GM19099 (cell line): ENCODE data around the gene ETV5.

ENCODE experiments used
- POLR2A ChIP-seq: IDR thresholded peaks from 3 replicates; pipeline ENCODE4 v1.6.1; 2011; ENCODE audit warnings: low read depth; ENCODE audit not compliant: insufficient read length; ENCODE audit errors: extremely low read depth

Gene ETV5

DNA sequence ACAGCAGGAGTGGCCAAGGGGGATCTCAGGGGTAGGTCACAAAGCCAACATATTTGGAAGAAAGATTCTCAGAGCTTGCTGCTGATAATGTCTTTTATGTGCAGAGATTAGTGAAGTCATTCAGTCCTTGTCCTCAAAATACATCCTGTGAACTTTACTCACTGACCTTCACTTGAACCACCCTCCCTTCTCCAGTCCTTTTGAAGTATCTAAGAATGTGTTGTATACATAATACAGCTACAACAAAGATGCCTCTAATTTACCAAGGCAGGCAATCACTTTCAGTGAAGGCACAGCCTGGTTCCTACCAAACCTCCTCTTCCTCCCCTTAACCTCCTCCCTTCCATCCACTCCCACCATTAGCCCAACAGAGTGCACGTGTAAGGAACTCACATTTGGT lies 38.3 kb downstream of the ETV5 start:
- no peak for TF ChIP-seq POLR2A

DNA sequence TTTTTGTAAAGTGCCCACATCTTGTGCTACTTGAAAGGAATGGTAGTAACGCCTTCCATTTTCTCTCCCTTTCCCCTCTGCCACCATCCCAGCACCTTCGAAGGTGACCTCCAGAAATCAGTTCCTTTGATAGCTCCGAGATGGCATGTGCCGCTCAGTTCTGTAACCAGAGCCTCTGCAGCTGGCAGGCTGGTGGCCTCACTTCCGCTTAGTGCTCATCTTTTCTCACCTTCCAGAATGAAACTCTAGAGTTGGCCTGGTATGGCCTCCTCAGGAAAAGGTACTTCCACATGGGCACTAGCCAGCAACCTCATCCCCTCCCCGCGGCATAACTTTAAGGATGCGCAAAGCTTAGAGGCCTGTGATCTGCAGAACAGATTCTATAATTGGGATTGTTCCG lies 38.8 kb downstream of the ETV5 start:
- no peak for TF ChIP-seq POLR2A

DNA sequence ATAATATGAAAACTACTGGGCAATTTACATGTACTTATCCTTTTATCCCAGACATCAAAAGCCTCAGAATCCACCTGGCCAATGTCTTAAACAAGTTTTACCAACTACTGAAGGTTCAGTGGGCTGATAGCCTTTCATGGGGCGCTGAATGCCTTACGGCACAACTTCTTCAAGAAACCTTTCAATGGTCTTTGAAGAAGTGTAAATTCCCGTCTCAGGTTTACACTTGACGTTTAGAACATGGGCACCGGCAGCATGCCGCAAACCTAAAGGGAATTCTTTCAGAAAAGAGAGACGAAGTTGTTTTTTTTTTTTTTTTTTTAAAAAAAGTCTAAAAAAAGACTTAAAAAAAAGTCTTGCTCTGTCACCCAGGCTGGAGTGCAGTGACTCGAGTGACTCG lies 39.7 kb downstream of the ETV5 start:
- TF ChIP-seq POLR2A: no peak

DNA sequence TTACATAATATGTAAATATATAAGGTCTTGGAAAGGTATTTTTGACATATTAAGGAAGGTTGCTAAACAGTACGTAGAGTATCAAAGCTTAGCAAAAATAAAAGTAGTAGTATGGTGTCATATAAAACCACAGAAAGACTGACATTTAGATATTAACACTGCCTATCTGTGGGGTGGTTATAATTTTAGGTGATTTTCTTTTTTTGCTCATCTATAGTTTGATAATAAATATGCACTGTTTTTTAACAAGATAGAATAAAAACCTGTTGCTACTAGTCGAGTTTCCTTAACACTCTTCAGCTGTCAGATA lies 40.7 kb downstream of the ETV5 start:
- no peak for TF ChIP-seq POLR2A

DNA sequence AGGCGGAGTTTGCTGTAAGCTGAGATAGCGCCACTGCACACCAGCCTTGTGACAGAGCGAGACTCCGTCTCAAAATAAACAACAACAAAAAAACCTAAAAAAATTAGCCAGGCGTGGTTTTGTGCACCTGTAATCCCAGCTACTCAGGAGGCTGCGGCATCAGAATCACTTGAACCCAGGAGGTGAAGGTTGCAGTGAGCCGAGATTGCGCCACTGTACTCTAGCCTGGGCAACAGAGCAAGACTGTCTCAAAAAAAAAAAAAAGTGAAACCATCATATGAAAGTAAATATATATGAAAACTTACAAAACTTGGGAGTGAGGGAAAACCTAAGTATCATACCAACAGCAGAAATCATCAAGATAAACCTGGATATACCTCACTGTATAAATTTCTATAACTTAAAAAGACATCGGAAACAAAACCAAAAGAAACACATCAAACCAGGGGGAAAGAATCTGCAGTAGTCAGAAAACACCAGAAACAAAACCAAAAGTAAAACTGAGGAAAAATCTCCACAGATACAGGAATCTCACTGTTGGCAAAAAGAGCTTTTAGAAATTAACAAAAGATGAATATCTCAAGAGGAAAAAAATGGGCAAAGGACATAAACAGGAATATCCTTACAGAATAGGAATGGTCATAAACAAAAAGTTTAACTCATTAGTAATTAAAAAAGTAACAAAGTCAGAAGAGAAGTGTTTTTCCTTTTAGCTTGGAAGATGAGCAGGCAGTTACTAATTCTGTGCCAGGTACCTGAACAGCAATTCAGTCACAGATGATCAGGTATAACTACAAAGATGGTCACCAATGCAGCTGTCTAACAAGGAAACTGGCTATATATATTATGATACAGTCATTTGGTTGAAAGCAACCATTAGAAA lies 41.3 kb downstream of the ETV5 start:
- no peak for TF ChIP-seq POLR2A

DNA sequence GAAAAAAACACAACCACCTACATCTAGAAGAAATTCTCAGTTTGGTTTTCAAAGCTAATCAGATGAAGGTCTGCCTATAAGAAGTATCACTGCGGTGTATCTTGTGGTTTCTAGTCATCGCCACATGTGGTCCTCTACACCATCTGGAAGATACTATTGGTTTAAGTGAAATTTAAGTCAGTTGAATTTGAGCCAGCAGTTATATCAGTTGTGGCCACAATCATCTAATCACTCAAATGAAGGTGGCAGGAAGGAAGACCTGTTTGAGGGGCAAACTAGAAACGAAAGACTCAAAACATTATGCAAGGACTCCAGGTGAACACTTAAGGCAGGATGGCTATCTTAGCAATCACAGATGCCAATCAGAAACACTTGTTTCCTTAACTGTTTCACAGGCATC lies 48.7 kb downstream of the ETV5 start:
- TF ChIP-seq POLR2A: no peak

DNA sequence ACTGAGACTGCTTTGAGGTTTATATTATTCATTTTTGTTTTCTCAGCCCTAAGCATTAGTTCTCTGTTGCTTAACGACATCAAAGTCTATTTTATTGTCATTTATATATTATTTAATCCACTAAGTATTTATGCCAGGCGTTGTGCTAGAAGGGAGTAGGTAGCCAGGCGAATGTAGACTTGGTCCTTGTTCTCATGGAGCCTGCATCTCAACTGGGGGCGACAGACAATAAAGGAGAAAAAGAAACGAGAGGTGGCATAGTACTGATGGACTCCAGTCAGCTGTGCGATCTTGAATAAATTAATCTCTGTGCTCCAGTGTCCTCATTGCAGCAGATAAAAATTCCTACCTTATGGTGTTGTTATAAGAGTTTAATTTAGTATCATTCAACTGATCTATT lies 49.7 kb downstream of the ETV5 start:
- no peak for TF ChIP-seq POLR2A

DNA sequence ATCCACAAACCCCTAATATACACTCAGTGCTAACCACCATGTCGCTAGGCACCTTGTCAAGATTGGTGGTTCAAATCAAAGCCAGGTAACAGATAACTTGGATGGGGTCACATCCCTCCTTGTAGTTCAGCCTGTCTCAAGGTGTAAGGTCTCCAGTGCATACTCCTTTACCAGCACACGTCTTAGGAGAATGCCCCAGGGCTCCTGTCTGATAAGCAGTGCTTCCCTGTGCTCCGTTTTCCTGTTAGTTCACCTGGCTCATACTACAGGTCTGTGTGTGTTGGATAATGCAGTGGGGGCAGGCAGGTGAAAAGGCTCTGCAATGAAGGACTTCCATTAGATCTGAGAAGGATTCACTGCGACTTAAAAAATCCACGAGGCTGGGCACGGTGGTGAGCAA lies 50.7 kb downstream of the ETV5 start:
- no peak for TF ChIP-seq POLR2A

DNA sequence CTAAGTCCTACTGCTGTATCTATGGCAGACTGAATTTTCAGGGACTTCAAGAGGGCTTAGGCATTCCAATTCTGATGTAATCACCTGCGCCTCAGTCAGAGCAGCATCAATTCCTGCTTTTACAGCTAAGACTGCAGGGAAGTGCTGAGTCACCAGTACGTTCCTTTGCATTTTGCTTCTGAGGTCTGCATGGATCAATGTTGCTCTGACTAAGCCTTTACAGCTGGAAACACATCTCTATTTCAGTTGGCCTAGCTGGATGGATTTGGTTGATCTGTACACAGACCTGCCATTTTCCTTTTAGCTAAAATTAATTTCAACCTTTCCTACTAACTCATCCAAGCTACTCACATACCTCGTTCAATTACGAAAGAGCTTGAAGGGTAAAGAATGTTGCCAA lies 51.3 kb downstream of the ETV5 start:
- TF ChIP-seq POLR2A: no peak

DNA sequence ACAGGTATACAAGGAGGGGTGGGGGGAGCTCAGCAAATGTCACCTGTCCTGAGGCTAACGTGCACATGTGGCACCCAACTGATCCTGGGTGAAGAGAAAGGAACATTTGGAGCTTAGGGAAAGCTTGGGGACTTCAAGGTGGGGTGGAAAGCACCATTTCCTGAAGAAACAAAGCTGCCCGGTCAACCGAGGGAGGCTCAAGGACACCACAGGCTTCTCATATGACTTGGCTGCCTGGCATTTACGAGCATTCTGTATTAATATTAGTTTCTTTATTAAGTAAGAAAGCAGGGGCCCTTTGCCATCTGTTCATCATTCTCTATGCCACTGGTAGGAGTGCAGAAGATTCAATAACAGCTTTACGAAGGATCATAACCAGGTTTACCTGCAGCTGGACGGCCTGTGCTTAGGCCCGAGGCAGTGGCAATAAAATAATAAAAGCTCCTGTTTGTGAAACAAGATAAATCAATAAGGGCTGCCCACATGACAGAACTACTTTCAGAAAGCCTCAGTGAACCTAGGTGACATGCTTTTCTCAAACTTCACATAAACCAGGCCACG lies 54.0 kb downstream of the ETV5 start:
- no peak for TF ChIP-seq POLR2A

DNA sequence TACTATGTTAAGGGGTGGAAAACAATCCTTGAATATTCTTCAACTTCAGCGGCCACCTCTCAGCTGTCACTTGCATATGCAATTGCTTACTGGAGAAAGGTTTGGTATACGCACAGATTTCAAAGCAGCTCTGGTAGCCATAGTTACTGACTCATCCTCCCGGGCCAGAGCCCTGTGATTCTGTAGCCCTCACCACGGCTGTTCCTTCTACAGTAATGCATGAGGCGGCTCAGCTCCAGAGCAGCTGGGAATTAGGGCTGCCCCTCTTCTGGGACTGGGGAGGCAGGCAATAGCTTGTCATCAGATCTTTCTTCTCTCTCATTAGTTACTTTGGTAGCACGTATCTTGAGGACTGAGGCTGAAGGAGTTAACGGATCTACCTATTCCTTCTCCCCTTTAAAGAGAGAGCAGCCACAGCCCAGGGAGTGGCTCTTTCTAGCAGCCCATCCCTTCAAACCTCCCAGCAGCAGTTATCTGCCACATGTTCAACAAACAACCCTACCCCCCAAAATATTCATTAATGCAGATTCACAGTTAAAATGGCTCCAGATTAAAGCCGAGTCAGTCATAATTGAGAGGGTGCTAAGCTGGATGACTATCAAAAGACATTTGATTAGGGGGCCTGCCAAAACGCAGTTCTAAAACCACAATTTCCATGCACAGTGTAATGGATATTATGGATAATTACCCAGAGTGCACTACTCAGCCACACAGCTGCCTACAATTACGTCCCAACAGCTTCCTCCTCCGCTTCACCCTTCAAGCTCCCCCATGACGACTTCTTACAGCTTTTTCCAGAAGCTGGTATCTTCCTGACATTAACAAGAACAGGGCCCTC lies 54.7 kb downstream of the ETV5 start:
- TF ChIP-seq POLR2A: no peak

DNA sequence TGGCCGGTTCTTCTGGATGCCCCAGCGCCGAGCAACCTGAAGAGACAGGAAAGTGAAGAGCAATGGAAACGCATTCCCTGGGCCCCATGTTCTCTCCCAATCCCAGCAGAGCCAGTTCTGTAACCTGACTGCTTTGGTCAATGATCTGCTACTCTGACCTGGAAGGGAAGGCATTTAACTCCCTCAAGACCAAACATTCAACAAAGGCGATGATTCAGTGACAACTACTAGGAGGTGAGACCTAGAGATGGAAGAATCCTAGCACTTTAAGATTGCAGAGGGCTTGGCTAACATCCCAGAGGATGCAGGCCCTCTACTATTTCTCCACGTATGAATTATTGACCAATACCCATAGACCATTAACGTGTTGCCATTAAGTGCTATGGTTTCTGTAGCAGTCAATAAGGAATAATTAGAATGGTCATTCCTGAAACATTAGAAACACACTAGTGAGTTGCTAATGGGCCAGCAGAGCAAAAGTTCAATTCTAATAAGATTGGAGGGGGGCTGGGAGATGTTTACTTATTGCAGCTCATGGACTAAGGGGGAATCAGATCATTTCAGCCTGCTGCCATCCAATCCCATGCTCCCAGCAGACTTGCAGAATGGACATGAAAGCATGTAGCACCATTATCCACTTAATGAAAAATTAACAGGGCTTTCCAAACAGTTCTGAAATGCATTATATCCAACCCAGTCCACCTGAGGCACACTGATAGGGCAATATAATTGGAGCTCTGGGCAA lies 56.6 kb downstream of the ETV5 start:
- TF ChIP-seq POLR2A: no peak

DNA sequence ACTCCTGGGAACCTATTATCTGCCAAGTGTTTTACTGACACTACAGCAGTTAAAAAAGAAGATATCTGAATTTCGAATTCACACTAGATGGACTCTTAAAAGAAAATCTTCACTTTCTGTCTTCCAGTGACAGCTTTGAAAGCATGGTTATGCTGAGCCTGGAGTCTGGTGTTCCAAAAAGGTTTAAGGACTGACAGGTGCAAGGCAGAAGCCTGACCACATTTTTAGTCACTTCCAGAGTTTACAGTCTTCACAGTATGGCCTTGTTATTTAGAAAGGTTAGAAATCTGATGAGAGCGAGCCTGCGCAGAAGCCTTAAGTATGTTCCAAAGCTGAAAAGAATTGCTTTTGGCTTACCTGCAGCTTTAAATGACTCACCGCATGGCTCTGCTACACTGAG lies 59.9 kb downstream of the ETV5 start:
- no peak for TF ChIP-seq POLR2A

DNA sequence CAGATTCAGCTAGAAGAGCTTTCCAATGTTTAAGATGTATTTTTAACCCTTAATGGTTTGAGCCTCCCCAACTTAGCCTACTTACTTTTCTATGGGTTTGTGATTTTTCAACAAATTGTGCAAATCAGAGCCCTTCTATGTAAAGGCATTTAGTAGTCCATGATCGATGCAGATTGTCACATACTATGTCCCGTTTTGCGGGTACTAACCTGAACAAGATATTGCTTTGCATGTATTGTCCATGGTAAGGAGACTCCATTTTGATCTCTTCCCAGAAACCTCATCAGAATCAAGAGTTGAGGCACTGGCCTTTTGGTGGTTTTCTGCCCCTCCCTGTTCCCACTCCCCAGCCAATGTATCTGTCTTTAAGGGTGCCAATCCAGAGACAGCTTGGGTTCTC lies 60.8 kb downstream of the ETV5 start:
- TF ChIP-seq POLR2A: no peak

DNA sequence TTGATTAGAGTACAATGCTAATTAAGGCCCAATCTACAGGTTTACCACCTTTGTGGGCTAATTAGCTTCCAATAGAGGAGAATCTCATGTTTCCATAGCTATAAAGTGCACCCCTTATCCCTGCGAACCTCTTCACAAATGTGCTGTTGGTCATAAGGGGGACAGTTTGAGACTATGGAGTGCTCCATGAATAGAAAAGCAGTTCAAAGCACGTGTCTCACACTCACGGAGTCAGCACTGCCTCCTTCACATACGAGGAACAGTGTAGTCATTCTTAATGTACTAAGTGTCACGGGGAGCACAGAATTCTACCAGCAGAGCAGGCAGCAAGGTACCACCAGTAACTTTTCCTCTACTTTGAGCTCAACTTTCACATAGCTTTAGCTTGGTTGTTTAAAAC lies 62.1 kb downstream of the ETV5 start:
- no peak for TF ChIP-seq POLR2A
